ENCODE data around the gene DUSP19.

The DUSP19 gene

GRCh38 chr2:183078464-183079138, at the start of gene DUSP19:
Gene DUSP19 (plus strand): TSS chr2:183078747. CDS start chr2:183078934, 187 bp downstream.
- H3K9ac ChIP-seq (ENCODE audit: insufficient read length): peak within 1 kb of the TSS; percentile 68
- no peaks in the 10 kb centered on the region for H3K9me3 ChIP-seq (ENCODE audit: low read depth, low read length)
- peak; percentile 96 for TF ChIP-seq POLR2AphosphoS5 (IDR thresholded peaks at IDR 0.05; ENCODE audit: borderline replicate concordance, low read depth, low read length)
- no peak for TF ChIP-seq FOXP2 (optimal IDR thresholded peaks at IDR 0.05; ENCODE audit: control extremely low read depth, extremely low read length, insufficient read depth)
- no peaks in the 10 kb centered on the region for H3K36me3 ChIP-seq (ENCODE audit: insufficient read depth, low read length)
- H3K27ac ChIP-seq: peak within 1 kb of the TSS; percentile 37
- DNase-seq (ENCODE audit: low read depth, low spot score): peak; percentile 87
- peak within 1 kb of the TSS; percentile 95 for H3K4me3 ChIP-seq

- Histone ChIP-seq H3K9ac (ENCODE audit: insufficient read length) (no peak overlapping the region), H3K9me3 (ENCODE audit: low read depth, low read length) (no peaks in the 10 kb centered on the region), H3K4me3 (no peak overlapping the region), H3K36me3 (ENCODE audit: insufficient read depth, low read length) (no peaks in the 10 kb centered on the region; the same call in 1 of the 2 replicates), H3K27ac (no peak overlapping the region)
- no peak for TF ChIP-seq FOXP2 (optimal IDR thresholded peaks at IDR 0.05; ENCODE audit: control extremely low read depth, extremely low read length, insufficient read depth)
- no peak for TF ChIP-seq POLR2AphosphoS5 (IDR thresholded peaks at IDR 0.05; ENCODE audit: borderline replicate concordance, low read depth, low read length)
- TF ChIP-seq EZH2 (IDR thresholded peaks at IDR 0.05): no peak
- no peak for DNase-seq (ENCODE audit: low read depth, low spot score)
These were observed 49.3 kb upstream of the DUSP19 start for GRCh38 chr2:183029219-183029618.

GRCh38 chr2:183031911-183032794, 46.4 kb upstream of the DUSP19 start:
- no peak for DNase-seq (ENCODE audit: low read depth, low spot score)
- Histone ChIP-seq H3K27ac (peak overlapping the region; percentile 83), H3K36me3 (ENCODE audit: insufficient read depth, low read length) (no peaks in the 10 kb centered on the region; the same call in 1 of the 2 replicates), H3K9ac (ENCODE audit: insufficient read length) (peak overlapping the region; percentile 60), H3K9me3 (ENCODE audit: low read depth, low read length) (no peaks in the 10 kb centered on the region), H3K4me3 (peak overlapping the region; percentile 53)
- no peak for TF ChIP-seq FOXP2 (optimal IDR thresholded peaks at IDR 0.05; ENCODE audit: control extremely low read depth, extremely low read length, insufficient read depth)

- H3K4me3 ChIP-seq: peak overlapping the region; percentile 79
These were observed 44.6 kb upstream of the DUSP19 start for GRCh38 chr2:183033951-183034350.

GRCh38 chr2:183034806-183035205, 43.7 kb upstream of the DUSP19 start:
- Histone ChIP-seq H3K36me3 (ENCODE audit: insufficient read depth, low read length) (no peaks in the 10 kb centered on the region; the same call in 1 of the 2 replicates), H3K27ac (peak overlapping the region; percentile 88), H3K9ac (ENCODE audit: insufficient read length) (peak overlapping the region; percentile 76), H3K4me3 (peak overlapping the region; percentile 79), H3K9me3 (ENCODE audit: low read depth, low read length) (no peaks in the 10 kb centered on the region)
- TF ChIP-seq POLR2AphosphoS5 (IDR thresholded peaks at IDR 0.05; ENCODE audit: borderline replicate concordance, low read depth, low read length) (no peak), FOXP2 (optimal IDR thresholded peaks at IDR 0.05; ENCODE audit: control extremely low read depth, extremely low read length, insufficient read depth) (no peak), EZH2 (IDR thresholded peaks at IDR 0.05) (no peak)
- no peak for DNase-seq (ENCODE audit: low read depth, low spot score)

More at GRCh38 chr2:183033951-183034350, 44.6 kb upstream of the DUSP19 start:
- peak overlapping the region; percentile 88 for H3K27ac ChIP-seq
- no peaks in the 10 kb centered on the region; the same call in 1 of the 2 replicates for H3K36me3 ChIP-seq (ENCODE audit: insufficient read depth, low read length)
- no peak for TF ChIP-seq FOXP2 (optimal IDR thresholded peaks at IDR 0.05; ENCODE audit: control extremely low read depth, extremely low read length, insufficient read depth)
- no peak for TF ChIP-seq POLR2AphosphoS5 (IDR thresholded peaks at IDR 0.05; ENCODE audit: borderline replicate concordance, low read depth, low read length)
- no peak for TF ChIP-seq EZH2 (IDR thresholded peaks at IDR 0.05)
- H3K9ac ChIP-seq (ENCODE audit: insufficient read length): peak overlapping the region; percentile 49
- no peaks in the 10 kb centered on the region for H3K9me3 ChIP-seq (ENCODE audit: low read depth, low read length)
- no peak for DNase-seq (ENCODE audit: low read depth, low spot score)

GRCh38 chr2:183035298-183035953, 43.1 kb upstream of the DUSP19 start:
- TF ChIP-seq EZH2 (IDR thresholded peaks at IDR 0.05) (no peak), POLR2AphosphoS5 (IDR thresholded peaks at IDR 0.05; ENCODE audit: borderline replicate concordance, low read depth, low read length) (no peak), FOXP2 (optimal IDR thresholded peaks at IDR 0.05; ENCODE audit: control extremely low read depth, extremely low read length, insufficient read depth) (no peak)
- DNase-seq (ENCODE audit: low read depth, low spot score): no peak
- Histone ChIP-seq H3K4me3 (peak overlapping the region; percentile 79), H3K36me3 (ENCODE audit: insufficient read depth, low read length) (no peaks in the 10 kb centered on the region; the same call in 1 of the 2 replicates), H3K27ac (peak overlapping the region; percentile 88), H3K9me3 (ENCODE audit: low read depth, low read length) (no peaks in the 10 kb centered on the region), H3K9ac (ENCODE audit: insufficient read length) (peak overlapping the region; percentile 76)

- peak overlapping the region; percentile 79 for H3K4me3 ChIP-seq
- H3K27ac ChIP-seq: peak overlapping the region; percentile 88
- H3K36me3 ChIP-seq (ENCODE audit: insufficient read depth, low read length): no peaks in the 10 kb centered on the region; the same call in 1 of the 2 replicates
- DNase-seq (ENCODE audit: low read depth, low spot score): no peak
- TF ChIP-seq EZH2 (IDR thresholded peaks at IDR 0.05) (no peak), FOXP2 (optimal IDR thresholded peaks at IDR 0.05; ENCODE audit: control extremely low read depth, extremely low read length, insufficient read depth) (no peak), POLR2AphosphoS5 (IDR thresholded peaks at IDR 0.05; ENCODE audit: borderline replicate concordance, low read depth, low read length) (no peak)
- no peaks in the 10 kb centered on the region for H3K9me3 ChIP-seq (ENCODE audit: low read depth, low read length)
- peak overlapping the region; percentile 76 for H3K9ac ChIP-seq (ENCODE audit: insufficient read length)
These were observed 42.4 kb upstream of the DUSP19 start for GRCh38 chr2:183035954-183036669.
